HEK293T (cell line): Measurements from ENCODE around the gene SEMA3E.
A peak's percentile ranks its signal among the peaks of the same experiment; 100 is the strongest.

Experiments
- BHLHE40 ChIP-seq: fragments of 450-650 bp; IDR thresholded peaks from 2 replicates; pipeline ENCODE4 v1.6.1; 2016; ENCODE audit warnings: mild to moderate bottlenecking, moderate library complexity, borderline replicate concordance
- FOXA1 ChIP-seq: fragments of 450-650 bp; IDR thresholded peaks from 2 replicates; pipeline ENCODE4 v1.6.1; 2016; ENCODE audit warnings: mild to moderate bottlenecking
- FOXM1 ChIP-seq: fragments of 450-650 bp; IDR thresholded peaks from 2 replicates; pipeline ENCODE4 v1.6.1; 2017; ENCODE audit warnings: mild to moderate bottlenecking, borderline replicate concordance
- LEF1 ChIP-seq: fragments of 450-650 bp; IDR thresholded peaks from 2 replicates; pipeline ENCODE4 v1.6.1; 2017; ENCODE audit warnings: mild to moderate bottlenecking, borderline replicate concordance
- SP1 ChIP-seq: fragments of 450-650 bp; IDR thresholded peaks from 2 replicates; pipeline ENCODE4 v1.6.1; 2017
- TARDBP ChIP-seq: fragments of 450-650 bp; IDR thresholded peaks from 2 replicates; pipeline ENCODE4 v1.6.1; 2016
- ZNF384 ChIP-seq: fragments of 450-650 bp; IDR thresholded peaks from 2 replicates; pipeline ENCODE4 v1.6.1; 2016
- TF ChIP-seq, protein P1 (sequence below): fragments of 450-650 bp; IDR thresholded peaks from 2 replicates; pipeline ENCODE4 v1.6.1; 2016

DNA sequence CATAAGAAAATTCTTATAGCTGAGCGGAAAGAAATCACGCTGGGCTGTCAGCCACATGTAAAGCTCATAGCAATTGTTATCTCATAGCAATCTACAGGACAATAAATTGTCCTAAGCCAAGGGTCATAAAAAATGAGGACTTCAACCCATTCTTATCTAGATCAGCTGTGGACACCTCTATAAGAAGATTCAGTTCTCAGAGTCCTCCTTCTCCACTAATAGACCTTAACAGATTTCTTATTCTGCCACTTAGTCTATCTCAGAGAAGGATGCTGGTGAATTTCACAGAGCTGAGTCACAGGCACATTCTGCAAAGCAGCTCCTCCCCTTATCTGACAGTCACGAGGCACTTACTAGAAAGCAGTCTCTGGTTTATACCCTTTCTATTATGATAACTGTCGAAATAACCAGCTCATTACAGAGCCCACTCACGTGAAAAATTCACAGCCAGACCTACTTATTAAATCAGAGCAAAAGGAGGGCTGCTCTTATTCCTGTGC, 300.9 kb downstream of the SEMA3E start:
- TF ChIP-seq FOXA1 (no peak), TARDBP (no peak), ZNF384 (no peak), BHLHE40 (no peak), SP1 (no peak), LEF1 (no peak), FOXM1 (no peak)
- TF ChIP-seq, protein P1, sequence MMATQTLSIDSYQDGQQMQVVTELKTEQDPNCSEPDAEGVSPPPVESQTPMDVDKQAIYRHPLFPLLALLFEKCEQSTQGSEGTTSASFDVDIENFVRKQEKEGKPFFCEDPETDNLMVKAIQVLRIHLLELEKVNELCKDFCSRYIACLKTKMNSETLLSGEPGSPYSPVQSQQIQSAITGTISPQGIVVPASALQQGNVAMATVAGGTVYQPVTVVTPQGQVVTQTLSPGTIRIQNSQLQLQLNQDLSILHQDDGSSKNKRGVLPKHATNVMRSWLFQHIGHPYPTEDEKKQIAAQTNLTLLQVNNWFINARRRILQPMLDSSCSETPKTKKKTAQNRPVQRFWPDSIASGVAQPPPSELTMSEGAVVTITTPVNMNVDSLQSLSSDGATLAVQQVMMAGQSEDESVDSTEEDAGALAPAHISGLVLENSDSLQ: peak; percentile 38
